H1 (cell line): ENCODE data around the gene CA10.

Experiments
- BRCA1 ChIP-seq: IDR thresholded peaks from 2 replicates; pipeline ENCODE4 v1.6.1; 2012; ENCODE audit warnings: low read depth, low read length, improper control_type of control experiment
- CEBPB ChIP-seq: IDR thresholded peaks from 2 replicates; pipeline ENCODE4 v1.6.1; 2012; ENCODE audit warnings: low read depth, low read length
- CHD2 ChIP-seq: IDR thresholded peaks from 2 replicates; pipeline ENCODE4 v1.6.1; 2012; ENCODE audit warnings: low read length, improper control_type of control experiment
- EGR1 ChIP-seq: IDR thresholded peaks from 2 replicates; pipeline ENCODE4 v1.6.1; 2011; ENCODE audit warnings: low read depth, low read length, borderline replicate concordance
- EP300 ChIP-seq, 2 experiments: IDR thresholded peaks; 1 replicate in 1 of 2; 2 replicates in 1 of 2; pipeline ENCODE4 v1.6.1; 2011 to 2012; ENCODE audit warnings: low read depth in 2 of 2, low read length in 2 of 2, mild to moderate bottlenecking in 2 of 2, borderline replicate concordance in 1 of 2, inconsistent platforms in 1 of 2, moderate library complexity in 1 of 2
- FOSL1 ChIP-seq: IDR thresholded peaks from 2 replicates; pipeline ENCODE4 v1.6.1; 2011; ENCODE audit warnings: mild to moderate bottlenecking, low read depth, low read length, moderate library complexity; ENCODE audit not compliant: insufficient read depth
- GABPA ChIP-seq: IDR thresholded peaks from 2 replicates; pipeline ENCODE4 v1.6.1; 2011; ENCODE audit warnings: mild to moderate bottlenecking, low read length, moderate library complexity, borderline replicate concordance; ENCODE audit not compliant: insufficient read depth
- PHF8 ChIP-seq: fragments of 200-600 bp; sonication (generic); conservative IDR thresholded peaks from 2 replicates; pipeline ENCODE4 v1.7.1; 2012; ENCODE audit warnings: low read depth, mild to moderate bottlenecking, inconsistent platforms, low read length, moderate library complexity
- POLR2AphosphoS5 ChIP-seq: IDR thresholded peaks from 2 replicates; pipeline ENCODE4 v1.6.1; 2011; ENCODE audit warnings: low read depth, low read length
- RAD21 ChIP-seq, 2 experiments: IDR thresholded peaks in 1 of 2; conservative IDR thresholded peaks in 1 of 2; 2 replicates each; pipeline ENCODE4 v1.6.1; 2011; ENCODE audit warnings: low read depth in 2 of 2, low read length in 2 of 2, improper control_type of control experiment in 1 of 2, inconsistent platforms in 1 of 2, mild to moderate bottlenecking in 1 of 2, moderate library complexity in 1 of 2
- SIN3A ChIP-seq, 2 experiments: IDR thresholded peaks in 1 of 2; conservative IDR thresholded peaks in 1 of 2; 2 replicates each; pipeline ENCODE4 v1.6.1; 2011 to 2012; ENCODE audit warnings: low read length in 2 of 2, improper control_type of control experiment in 1 of 2, low read depth in 1 of 2, mild to moderate bottlenecking in 1 of 2
- YY1 ChIP-seq: IDR thresholded peaks from 2 replicates; pipeline ENCODE4 v1.6.1; 2011; ENCODE audit warnings: low read depth, mild to moderate bottlenecking, low read length
- TF ChIP-seq, protein P1 (sequence below), 3 experiments: IDR thresholded peaks; 1 replicate in 2 of 3; 2 replicates in 1 of 3; pipeline versions ENCODE4 v1.5.1 to v1.6.1; 2011; ENCODE audit warnings: low read length in 3 of 3, mild to moderate bottlenecking in 3 of 3, inconsistent platforms in 2 of 3, low read depth in 1 of 3, moderate library complexity in 1 of 3; ENCODE audit not compliant: insufficient read depth in 1 of 3; ENCODE audit errors: control extremely low read depth in 1 of 3
- TF ChIP-seq, protein P2 (sequence below): fragments of 300-600 bp; sonication (generic); IDR thresholded peaks from 2 replicates; pipeline ENCODE4 v1.7.1; 2012; ENCODE audit warnings: low read length, moderate library complexity, mild to moderate bottlenecking, inconsistent platforms; ENCODE audit not compliant: insufficient replicate concordance

DNA sequence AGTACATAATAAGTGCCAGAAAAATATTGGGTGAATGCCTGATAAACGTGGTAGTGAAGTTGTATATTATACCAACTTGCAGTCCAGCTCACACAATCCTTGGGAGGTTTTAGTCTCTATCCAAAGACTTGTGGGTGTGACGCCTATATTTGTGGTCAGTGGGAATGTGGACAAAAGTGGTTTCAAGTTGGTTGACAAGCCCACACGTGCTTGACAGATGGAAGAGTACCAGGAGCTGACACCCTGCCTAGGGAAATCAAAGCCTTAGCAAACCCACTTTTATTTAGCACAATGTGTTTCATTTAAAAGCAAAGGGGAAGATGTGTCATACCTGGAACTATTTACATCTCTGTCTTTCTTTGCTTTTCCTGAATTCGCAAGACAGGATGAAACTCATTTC is 79.0 kb downstream of the CA10 start:
- no peak for TF ChIP-seq GABPA
- no peak for TF ChIP-seq YY1
- TF ChIP-seq CEBPB: no peak
- TF ChIP-seq, protein P1, sequence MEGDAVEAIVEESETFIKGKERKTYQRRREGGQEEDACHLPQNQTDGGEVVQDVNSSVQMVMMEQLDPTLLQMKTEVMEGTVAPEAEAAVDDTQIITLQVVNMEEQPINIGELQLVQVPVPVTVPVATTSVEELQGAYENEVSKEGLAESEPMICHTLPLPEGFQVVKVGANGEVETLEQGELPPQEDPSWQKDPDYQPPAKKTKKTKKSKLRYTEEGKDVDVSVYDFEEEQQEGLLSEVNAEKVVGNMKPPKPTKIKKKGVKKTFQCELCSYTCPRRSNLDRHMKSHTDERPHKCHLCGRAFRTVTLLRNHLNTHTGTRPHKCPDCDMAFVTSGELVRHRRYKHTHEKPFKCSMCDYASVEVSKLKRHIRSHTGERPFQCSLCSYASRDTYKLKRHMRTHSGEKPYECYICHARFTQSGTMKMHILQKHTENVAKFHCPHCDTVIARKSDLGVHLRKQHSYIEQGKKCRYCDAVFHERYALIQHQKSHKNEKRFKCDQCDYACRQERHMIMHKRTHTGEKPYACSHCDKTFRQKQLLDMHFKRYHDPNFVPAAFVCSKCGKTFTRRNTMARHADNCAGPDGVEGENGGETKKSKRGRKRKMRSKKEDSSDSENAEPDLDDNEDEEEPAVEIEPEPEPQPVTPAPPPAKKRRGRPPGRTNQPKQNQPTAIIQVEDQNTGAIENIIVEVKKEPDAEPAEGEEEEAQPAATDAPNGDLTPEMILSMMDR (IDR thresholded peaks at IDR 0.05; ENCODE audit: control extremely low read depth in 1 of 3, insufficient read depth in 1 of 3, low read depth in 1 of 3, low read length in 3 of 3): no peak
- TF ChIP-seq CHD2: no peak
- TF ChIP-seq RAD21 (IDR thresholded peaks at IDR 0.05 in 1 of 2, conservative IDR thresholded peaks at IDR 0.05 in 1 of 2; ENCODE audit: low read depth in 2 of 2, low read length in 2 of 2): no peak
- TF ChIP-seq FOSL1: no peak
- no peak for TF ChIP-seq EP300 (IDR thresholded peaks at IDR 0.05; ENCODE audit: borderline replicate concordance in 1 of 2, low read depth in 2 of 2, low read length in 2 of 2)
- no peak for TF ChIP-seq POLR2AphosphoS5
- TF ChIP-seq PHF8: no peak
- TF ChIP-seq SIN3A (conservative IDR thresholded peaks at IDR 0.05 in 1 of 2, IDR thresholded peaks at IDR 0.05 in 1 of 2; ENCODE audit: low read depth in 1 of 2, low read length in 2 of 2): no peak
- TF ChIP-seq, protein P2, sequence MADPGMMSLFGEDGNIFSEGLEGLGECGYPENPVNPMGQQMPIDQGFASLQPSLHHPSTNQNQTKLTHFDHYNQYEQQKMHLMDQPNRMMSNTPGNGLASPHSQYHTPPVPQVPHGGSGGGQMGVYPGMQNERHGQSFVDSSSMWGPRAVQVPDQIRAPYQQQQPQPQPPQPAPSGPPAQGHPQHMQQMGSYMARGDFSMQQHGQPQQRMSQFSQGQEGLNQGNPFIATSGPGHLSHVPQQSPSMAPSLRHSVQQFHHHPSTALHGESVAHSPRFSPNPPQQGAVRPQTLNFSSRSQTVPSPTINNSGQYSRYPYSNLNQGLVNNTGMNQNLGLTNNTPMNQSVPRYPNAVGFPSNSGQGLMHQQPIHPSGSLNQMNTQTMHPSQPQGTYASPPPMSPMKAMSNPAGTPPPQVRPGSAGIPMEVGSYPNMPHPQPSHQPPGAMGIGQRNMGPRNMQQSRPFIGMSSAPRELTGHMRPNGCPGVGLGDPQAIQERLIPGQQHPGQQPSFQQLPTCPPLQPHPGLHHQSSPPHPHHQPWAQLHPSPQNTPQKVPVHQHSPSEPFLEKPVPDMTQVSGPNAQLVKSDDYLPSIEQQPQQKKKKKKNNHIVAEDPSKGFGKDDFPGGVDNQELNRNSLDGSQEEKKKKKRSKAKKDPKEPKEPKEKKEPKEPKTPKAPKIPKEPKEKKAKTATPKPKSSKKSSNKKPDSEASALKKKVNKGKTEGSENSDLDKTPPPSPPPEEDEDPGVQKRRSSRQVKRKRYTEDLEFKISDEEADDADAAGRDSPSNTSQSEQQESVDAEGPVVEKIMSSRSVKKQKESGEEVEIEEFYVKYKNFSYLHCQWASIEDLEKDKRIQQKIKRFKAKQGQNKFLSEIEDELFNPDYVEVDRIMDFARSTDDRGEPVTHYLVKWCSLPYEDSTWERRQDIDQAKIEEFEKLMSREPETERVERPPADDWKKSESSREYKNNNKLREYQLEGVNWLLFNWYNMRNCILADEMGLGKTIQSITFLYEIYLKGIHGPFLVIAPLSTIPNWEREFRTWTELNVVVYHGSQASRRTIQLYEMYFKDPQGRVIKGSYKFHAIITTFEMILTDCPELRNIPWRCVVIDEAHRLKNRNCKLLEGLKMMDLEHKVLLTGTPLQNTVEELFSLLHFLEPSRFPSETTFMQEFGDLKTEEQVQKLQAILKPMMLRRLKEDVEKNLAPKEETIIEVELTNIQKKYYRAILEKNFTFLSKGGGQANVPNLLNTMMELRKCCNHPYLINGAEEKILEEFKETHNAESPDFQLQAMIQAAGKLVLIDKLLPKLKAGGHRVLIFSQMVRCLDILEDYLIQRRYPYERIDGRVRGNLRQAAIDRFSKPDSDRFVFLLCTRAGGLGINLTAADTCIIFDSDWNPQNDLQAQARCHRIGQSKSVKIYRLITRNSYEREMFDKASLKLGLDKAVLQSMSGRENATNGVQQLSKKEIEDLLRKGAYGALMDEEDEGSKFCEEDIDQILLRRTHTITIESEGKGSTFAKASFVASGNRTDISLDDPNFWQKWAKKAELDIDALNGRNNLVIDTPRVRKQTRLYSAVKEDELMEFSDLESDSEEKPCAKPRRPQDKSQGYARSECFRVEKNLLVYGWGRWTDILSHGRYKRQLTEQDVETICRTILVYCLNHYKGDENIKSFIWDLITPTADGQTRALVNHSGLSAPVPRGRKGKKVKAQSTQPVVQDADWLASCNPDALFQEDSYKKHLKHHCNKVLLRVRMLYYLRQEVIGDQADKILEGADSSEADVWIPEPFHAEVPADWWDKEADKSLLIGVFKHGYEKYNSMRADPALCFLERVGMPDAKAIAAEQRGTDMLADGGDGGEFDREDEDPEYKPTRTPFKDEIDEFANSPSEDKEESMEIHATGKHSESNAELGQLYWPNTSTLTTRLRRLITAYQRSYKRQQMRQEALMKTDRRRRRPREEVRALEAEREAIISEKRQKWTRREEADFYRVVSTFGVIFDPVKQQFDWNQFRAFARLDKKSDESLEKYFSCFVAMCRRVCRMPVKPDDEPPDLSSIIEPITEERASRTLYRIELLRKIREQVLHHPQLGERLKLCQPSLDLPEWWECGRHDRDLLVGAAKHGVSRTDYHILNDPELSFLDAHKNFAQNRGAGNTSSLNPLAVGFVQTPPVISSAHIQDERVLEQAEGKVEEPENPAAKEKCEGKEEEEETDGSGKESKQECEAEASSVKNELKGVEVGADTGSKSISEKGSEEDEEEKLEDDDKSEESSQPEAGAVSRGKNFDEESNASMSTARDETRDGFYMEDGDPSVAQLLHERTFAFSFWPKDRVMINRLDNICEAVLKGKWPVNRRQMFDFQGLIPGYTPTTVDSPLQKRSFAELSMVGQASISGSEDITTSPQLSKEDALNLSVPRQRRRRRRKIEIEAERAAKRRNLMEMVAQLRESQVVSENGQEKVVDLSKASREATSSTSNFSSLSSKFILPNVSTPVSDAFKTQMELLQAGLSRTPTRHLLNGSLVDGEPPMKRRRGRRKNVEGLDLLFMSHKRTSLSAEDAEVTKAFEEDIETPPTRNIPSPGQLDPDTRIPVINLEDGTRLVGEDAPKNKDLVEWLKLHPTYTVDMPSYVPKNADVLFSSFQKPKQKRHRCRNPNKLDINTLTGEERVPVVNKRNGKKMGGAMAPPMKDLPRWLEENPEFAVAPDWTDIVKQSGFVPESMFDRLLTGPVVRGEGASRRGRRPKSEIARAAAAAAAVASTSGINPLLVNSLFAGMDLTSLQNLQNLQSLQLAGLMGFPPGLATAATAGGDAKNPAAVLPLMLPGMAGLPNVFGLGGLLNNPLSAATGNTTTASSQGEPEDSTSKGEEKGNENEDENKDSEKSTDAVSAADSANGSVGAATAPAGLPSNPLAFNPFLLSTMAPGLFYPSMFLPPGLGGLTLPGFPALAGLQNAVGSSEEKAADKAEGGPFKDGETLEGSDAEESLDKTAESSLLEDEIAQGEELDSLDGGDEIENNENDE: no peak
- TF ChIP-seq BRCA1: no peak
- TF ChIP-seq EGR1: no peak
